HepG2 (cell line): ENCODE measurements around the gene FAM228B. TPM values are rescaled to one million over a fixed set of nuclear protein-coding genes. Genes with fewer than 3 reads are reported as not detected.
A peak's percentile ranks its signal among the peaks of the same experiment; 100 is the strongest.

Experiments
- AHDC1 ChIP-seq: sonication (generic); formaldehyde crosslinking; IDR thresholded peaks from 2 replicates; pipeline ENCODE4 v1.5.1; 2020; ENCODE audit warnings: mild to moderate bottlenecking, missing genetic modification reagents, borderline replicate concordance
- ARID5B ChIP-seq: IDR thresholded peaks from 2 replicates; pipeline ENCODE4 v1.4.0; 2020; ENCODE audit warnings: mild to moderate bottlenecking, missing genetic modification reagents
- ETV5 ChIP-seq: IDR thresholded peaks from 2 replicates; pipeline ENCODE4 v1.6.1; 2018; ENCODE audit warnings: missing biosample characterization, missing genetic modification reagents, inconsistent platforms, borderline replicate concordance
- FOXA1 ChIP-seq, 2 experiments: fragments of 450-650 bp in 1 of 2; sonication (generic) in 1 of 2; formaldehyde crosslinking in 1 of 2; IDR thresholded peaks; 2 replicates each; pipeline versions ENCODE4 v1.4.0 to v1.6.1; 2016 to 2020; ENCODE audit warnings: missing genetic modification reagents in 1 of 2
- FOXO1 ChIP-seq: sonication (generic); formaldehyde crosslinking; IDR thresholded peaks from 2 replicates; pipeline ENCODE4 v1.4.0; 2020; ENCODE audit warnings: missing genetic modification reagents
- GLI4 ChIP-seq: sonication (generic); formaldehyde crosslinking; IDR thresholded peaks from 2 replicates; pipeline ENCODE4 v1.5.1; 2020; ENCODE audit warnings: missing genetic modification reagents, mild to moderate bottlenecking, moderate library complexity, borderline replicate concordance
- HBP1 ChIP-seq: IDR thresholded peaks from 2 replicates; pipeline ENCODE4 v1.6.1; 2016; ENCODE audit warnings: low read depth, control low read depth
- HOMEZ ChIP-seq: IDR thresholded peaks from 2 replicates; pipeline ENCODE4 v1.6.1; 2016; ENCODE audit warnings: low read depth
- IKZF5 ChIP-seq: IDR thresholded peaks from 2 replicates; pipeline ENCODE4 v1.6.1; 2018; ENCODE audit warnings: missing genetic modification reagents, mild to moderate bottlenecking, missing compliant biosample characterization
- REXO4 ChIP-seq: sonication (generic); formaldehyde crosslinking; IDR thresholded peaks from 2 replicates; pipeline ENCODE4 v1.8.0; 2022; ENCODE audit warnings: missing genetic modification reagents, mild to moderate bottlenecking, borderline replicate concordance
- RXRB ChIP-seq: IDR thresholded peaks from 2 replicates; pipeline ENCODE4 v1.6.1; 2016; ENCODE audit warnings: borderline replicate concordance, missing genetic modification reagents, missing compliant biosample characterization
- SATB2 ChIP-seq: sonication (generic); formaldehyde crosslinking; IDR thresholded peaks from 2 replicates; pipeline ENCODE4 v1.5.0; 2020; ENCODE audit warnings: missing genetic modification reagents
- SKI ChIP-seq: fragments of 450-650 bp; IDR thresholded peaks from one replicate; pipeline ENCODE4 v1.6.1; 2018; ENCODE audit warnings: mild to moderate bottlenecking; ENCODE audit not compliant: partially characterized antibody
- ZNF17 ChIP-seq: sonication (generic); formaldehyde crosslinking; IDR thresholded peaks from 2 replicates; pipeline ENCODE4 v1.5.0; 2020; ENCODE audit warnings: mild to moderate bottlenecking, missing genetic modification reagents
- ZNF607 ChIP-seq: sonication (generic); formaldehyde crosslinking; IDR thresholded peaks from 2 replicates; pipeline ENCODE4 v1.5.1; 2020; ENCODE audit warnings: missing genetic modification reagents, mild to moderate bottlenecking, borderline replicate concordance
- ZNF713 ChIP-seq: sonication (generic); formaldehyde crosslinking; IDR thresholded peaks from 2 replicates; pipeline ENCODE4 v1.4.0; 2020; ENCODE audit warnings: mild to moderate bottlenecking, missing genetic modification reagents
- polyA plus RNA-seq, 8 experiments: library from polyadenylated mRNA; depleted of rRNA in 3 of 8; stranded (reverse) in 7 of 8; unstranded in 1 of 8; fragments of >200 nt; fragmentation: Illumina TruSeq in 4 of 8; extraction: Trizol in 4 of 8; gene quantifications; 2 replicates each; pipeline versions ENCODE4 v1.2.1 to v1.2.3, GENCODE V29; 2011 to 2016; ENCODE audit warnings: low read depth in 4 of 8, missing spikeins in 1 of 8, mixed read lengths in 1 of 8; ENCODE audit not compliant: insufficient read depth in 1 of 8
- total RNA-seq, 5 experiments: library from RNA; depleted of rRNA; stranded (reverse); fragments of >200 nt; fragmentation: Illumina TruSeq; extraction: Trizol; gene quantifications; 2 replicates each; pipeline ENCODE4 v1.2.3, GENCODE V29; 2016; ENCODE audit warnings: low read depth in 1 of 5

The FAM228B gene
- total and polyA plus RNA-seq, 2 of the 13 experiments (the other 11 are each of a cell fraction or from before 2014, with no cell fraction given) = 0.79 to 1.1 TPM

DNA sequence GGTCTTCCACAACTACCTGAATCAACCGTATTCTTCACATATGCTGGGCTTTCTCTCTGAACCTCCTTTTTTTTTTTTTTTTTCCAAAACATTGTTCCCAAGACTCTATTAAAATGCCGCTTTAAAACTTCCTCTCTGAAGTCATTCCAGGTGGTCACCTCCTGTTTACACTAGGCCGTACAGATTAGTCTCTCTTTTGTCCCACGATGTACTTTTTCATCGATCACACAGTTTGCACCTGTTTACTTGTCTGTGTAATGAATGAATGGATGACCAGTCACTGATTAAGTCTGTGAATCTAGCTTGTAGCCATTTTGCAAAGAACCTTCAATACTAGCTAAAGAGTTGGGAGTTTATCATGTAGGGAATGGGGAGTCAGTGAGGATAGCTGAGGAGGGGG, 34.9 kb downstream of the FAM228B start (continued):
- peak; percentile 45; the same call in 1 of the 2 replicates for TF ChIP-seq AHDC1 (CRISPR knock-in tag)
- no peak for TF ChIP-seq IKZF5 (CRISPR knock-in tag)
- peak; percentile 74; the same call in 1 of the 2 replicates for TF ChIP-seq ETV5 (CRISPR knock-in tag)
- peak; percentile 76 for TF ChIP-seq ARID5B (CRISPR knock-in tag)
- TF ChIP-seq SKI = peak; percentile 42
- TF ChIP-seq HOMEZ (CRISPR knock-in tag) = peak; percentile 65
- TF ChIP-seq ZNF17 (CRISPR knock-in tag) = no peak
- TF ChIP-seq HBP1 (CRISPR knock-in tag) = no peak
- 0 out of 2 replicates have a peak, but pooled peaks have one; percentile 32 for TF ChIP-seq FOXA1 (IDR thresholded peaks at IDR 0.05)
- TF ChIP-seq FOXA1 (CRISPR knock-in tag; IDR thresholded peaks at IDR 0.05) = peak; percentile 75
- peak; percentile 53; the same call in 1 of the 2 replicates for TF ChIP-seq RXRB (CRISPR knock-in tag)
- TF ChIP-seq REXO4 (CRISPR knock-in tag) = no peak
- no peak for TF ChIP-seq ZNF607 (CRISPR knock-in tag)
- TF ChIP-seq ZNF713 (CRISPR knock-in tag) = no peak
- no peak for TF ChIP-seq GLI4 (CRISPR knock-in tag)
- TF ChIP-seq FOXO1 (CRISPR knock-in tag) = peak; percentile 72; the same call in 1 of the 2 replicates
- no peak for TF ChIP-seq SATB2 (CRISPR knock-in tag)
